Mesendoderm (in vitro differentiated cells): ENCODE results near the gene LPIN1.
A peak's percentile ranks its signal among the peaks of the same experiment; 100 is the strongest.
"Not testable (repeated sequence)": the region's sequence is repeated elsewhere in the genome, so short reads cannot be mapped to it uniquely, and the experiment has no call there.

Experiments
- DNase-seq: peaks from one replicate; pipeline ENCODE4 v3.0.0; 2013
- H2AK5ac ChIP-seq: 2 replicates; pipeline ENCODE4 v1.6.1; 2013; ENCODE audit warnings: low read length, inconsistent platforms
- H2BK120ac ChIP-seq: 2 replicates; pipeline ENCODE4 v1.6.1; 2013; ENCODE audit warnings: low read depth, mild to moderate bottlenecking, low read length, moderate library complexity, mixed read lengths
- H2BK15ac ChIP-seq: replicated peaks from 2 replicates; pipeline ENCODE4 v1.6.1; 2013; ENCODE audit warnings: low read depth, mild to moderate bottlenecking, moderate library complexity
- H2BK5ac ChIP-seq: 2 replicates; pipeline ENCODE4 v1.6.1; 2013; ENCODE audit warnings: low read length, inconsistent platforms
- H3K18ac ChIP-seq: 2 replicates; pipeline ENCODE4 v1.6.1; 2013; ENCODE audit warnings: mild to moderate bottlenecking, low read length, mixed read lengths
- H3K23ac ChIP-seq: one replicate; pipeline ENCODE4 v1.6.1; 2013; ENCODE audit warnings: low read length
- H3K27ac ChIP-seq: 2 replicates; pipeline ENCODE4 v1.5.1; 2013; ENCODE audit warnings: low read depth, mild to moderate bottlenecking, inconsistent platforms, low read length, moderate library complexity
- H3K27me3 ChIP-seq: 2 replicates; pipeline ENCODE4 v1.6.1; 2013; ENCODE audit warnings: low read length, control low read depth, mild to moderate bottlenecking, inconsistent platforms; ENCODE audit not compliant: insufficient read depth, poor library complexity
- H3K36me3 ChIP-seq: 2 replicates; pipeline ENCODE4 v1.6.1; 2013; ENCODE audit warnings: low read length, inconsistent platforms; ENCODE audit not compliant: control insufficient read depth, insufficient read depth
- H3K4ac ChIP-seq: one replicate; pipeline ENCODE4 v1.6.1; 2013; ENCODE audit warnings: low read depth, mild to moderate bottlenecking, low read length, moderate library complexity
- H3K4me1 ChIP-seq: 2 replicates; pipeline ENCODE4 v1.6.1; 2013; ENCODE audit warnings: low read depth, low read length, inconsistent platforms; ENCODE audit not compliant: control insufficient read depth
- H3K4me2 ChIP-seq: 2 replicates; pipeline ENCODE4 v1.6.1; 2013; ENCODE audit warnings: low read length
- H3K4me3 ChIP-seq: 2 replicates; pipeline ENCODE4 v1.5.1; 2013; ENCODE audit warnings: mild to moderate bottlenecking, low read length
- H3K56ac ChIP-seq: one replicate; pipeline ENCODE4 v1.6.1; 2013; ENCODE audit warnings: low read length
- H3K79me1 ChIP-seq: 2 replicates; pipeline ENCODE4 v1.6.1; 2013; ENCODE audit warnings: low read length, inconsistent platforms
- H3K79me2 ChIP-seq: 2 replicates; pipeline ENCODE4 v1.6.1; 2013; ENCODE audit warnings: mild to moderate bottlenecking, low read length; ENCODE audit not compliant: control insufficient read depth, insufficient read depth
- H3K9ac ChIP-seq: 2 replicates; pipeline ENCODE4 v1.6.1; 2013; ENCODE audit warnings: low read length, inconsistent platforms
- H4K5ac ChIP-seq: one replicate; pipeline ENCODE4 v1.6.1; 2013; ENCODE audit warnings: low read length
- H4K8ac ChIP-seq: one replicate; pipeline ENCODE4 v1.6.1; 2013; ENCODE audit warnings: low read depth, mild to moderate bottlenecking, control low read depth, low read length, moderate library complexity
- WGBS: extraction: QIAGEN DNeasy Blood & Tissue Kit; methylation state at CpG from one replicate; pipeline ENCODE4 v1.1.7; 2013; ENCODE audit warnings: low lambda C conversion rate, missing lambda C conversion rate; ENCODE audit not compliant: insufficient coverage; ENCODE audit errors: extremely low coverage; 5-methylcytosine and 5-hydroxymethylcytosine counted together

The LPIN1 gene

DNA sequence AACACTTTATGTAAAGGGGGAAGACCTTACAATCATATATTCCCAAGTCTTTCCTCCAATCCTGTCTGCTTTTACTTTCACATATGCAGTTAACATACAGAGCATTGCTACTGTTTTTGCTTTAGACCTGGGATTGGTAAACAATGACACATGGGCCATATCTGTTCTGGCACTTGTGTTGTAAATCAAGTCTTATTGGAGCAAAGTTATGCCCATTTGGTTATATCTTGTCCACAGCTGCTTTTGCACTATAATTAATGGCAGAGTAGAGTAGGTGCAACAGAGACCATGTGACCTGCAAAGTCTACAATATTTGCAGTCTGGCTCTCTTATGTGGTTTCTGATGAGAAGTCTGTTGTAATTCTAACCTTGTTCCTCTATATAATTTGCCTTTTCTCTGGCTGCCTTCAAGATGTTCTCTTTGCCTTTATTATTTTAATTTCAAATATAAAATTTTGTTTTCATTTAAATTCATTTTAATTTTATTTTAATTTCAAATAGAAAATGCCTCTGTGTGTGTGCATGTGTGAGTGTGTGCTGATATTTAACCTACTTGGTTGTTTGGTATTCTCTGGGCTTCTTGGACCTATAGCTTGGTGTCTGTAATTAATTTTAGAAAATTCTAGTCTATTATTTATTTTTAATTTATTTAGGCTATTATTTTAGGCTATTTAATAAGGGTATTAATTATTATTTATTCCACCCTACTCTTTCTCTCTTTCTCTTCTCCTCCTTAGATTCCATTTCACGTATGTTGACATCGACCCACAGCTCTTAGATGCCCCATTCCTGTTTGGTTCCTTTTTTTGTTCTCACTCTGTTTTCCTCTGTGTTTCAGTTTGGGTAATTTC lies 16.8 kb upstream of the LPIN1 start:
- Histone ChIP-seq H2BK120ac (no peak overlapping the region), H3K4ac (no peak overlapping the region), H2AK5ac (no peak overlapping the region), H3K23ac (no peak overlapping the region), H3K4me3 (no peak overlapping the region), H3K18ac (no peak overlapping the region), H3K36me3 (no peaks in the 10 kb centered on the region), H4K5ac (no peak overlapping the region), H2BK5ac (no peak overlapping the region), H3K27me3 (no peaks in the 10 kb centered on the region), H3K56ac (no peak overlapping the region), H2BK15ac (no peak overlapping the region), H3K27ac (no peak overlapping the region), H4K8ac (no peak overlapping the region), H3K4me1 (no peaks in the 10 kb centered on the region), H3K79me1 (no peaks in the 10 kb centered on the region), H3K79me2 (no peaks in the 10 kb centered on the region), H3K9ac (no peak overlapping the region), H3K4me2 (no peak overlapping the region)
- DNase-seq, result no peak
- WGBS, result no CpG with 5 or more reads among the region's 2 CpGs

GRCh38 chr2:11731214-11731984 lies 15.0 kb upstream of the LPIN1 start:
- H4K8ac ChIP-seq, H4K5ac ChIP-seq: not testable (repeated sequence)

DNA sequence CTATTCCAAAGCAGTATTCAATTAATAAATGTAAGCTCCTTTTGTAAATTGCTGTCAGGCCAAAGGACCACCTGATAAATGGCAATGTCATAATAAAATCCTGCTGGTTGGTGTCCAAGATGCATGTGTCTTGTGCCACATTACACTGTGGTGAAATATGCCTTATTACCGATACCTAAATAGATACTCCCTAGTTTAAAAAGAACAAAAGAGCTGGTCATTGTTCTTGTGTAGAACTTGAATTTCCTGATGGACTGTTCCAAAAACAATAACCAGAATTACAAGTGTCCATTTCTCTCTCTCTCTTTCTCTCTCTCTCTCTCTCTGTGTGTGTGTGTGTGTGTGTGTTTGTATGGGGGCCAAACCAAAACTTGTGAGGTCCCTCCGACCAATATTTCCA lies 13.8 kb upstream of the LPIN1 start:
- Histone ChIP-seq H3K36me3 (no peaks in the 10 kb centered on the region), H3K27me3 (no peaks in the 10 kb centered on the region), H3K4me1 (no peaks in the 10 kb centered on the region), H3K56ac (no peak overlapping the region), H3K79me1 (no peaks in the 10 kb centered on the region), H2AK5ac (no peak overlapping the region), H2BK15ac (no peak overlapping the region), H3K4ac (no peak overlapping the region), H2BK5ac (no peak overlapping the region), H3K18ac (no peak overlapping the region), H3K79me2 (no peaks in the 10 kb centered on the region), H3K27ac (no peak overlapping the region), H2BK120ac (no peak overlapping the region), H4K5ac (no peak overlapping the region), H3K4me2 (no peak overlapping the region), H4K8ac (no peak overlapping the region), H3K9ac (no peak overlapping the region), H3K4me3 (no peak overlapping the region), H3K23ac (no peak overlapping the region)
- no peak for DNase-seq
- no CpG with 5 or more reads among the region's 2 CpGs for WGBS

More at GRCh38 chr2:11731214-11731984, 15.0 kb upstream of the LPIN1 start:
- not testable (repeated sequence) for H3K27ac ChIP-seq, H3K4me2 ChIP-seq, H3K4me1 ChIP-seq, H3K9ac ChIP-seq, H2BK15ac ChIP-seq, H3K27me3 ChIP-seq, H3K79me1 ChIP-seq, H3K56ac ChIP-seq, H3K23ac ChIP-seq, H2BK5ac ChIP-seq, H3K4ac ChIP-seq, H3K79me2 ChIP-seq, H3K4me3 ChIP-seq, H2AK5ac ChIP-seq, H2BK120ac ChIP-seq, DNase-seq, H3K18ac ChIP-seq, H3K36me3 ChIP-seq
- no CpG with 5 or more reads among the region's 4 CpGs for WGBS

DNA sequence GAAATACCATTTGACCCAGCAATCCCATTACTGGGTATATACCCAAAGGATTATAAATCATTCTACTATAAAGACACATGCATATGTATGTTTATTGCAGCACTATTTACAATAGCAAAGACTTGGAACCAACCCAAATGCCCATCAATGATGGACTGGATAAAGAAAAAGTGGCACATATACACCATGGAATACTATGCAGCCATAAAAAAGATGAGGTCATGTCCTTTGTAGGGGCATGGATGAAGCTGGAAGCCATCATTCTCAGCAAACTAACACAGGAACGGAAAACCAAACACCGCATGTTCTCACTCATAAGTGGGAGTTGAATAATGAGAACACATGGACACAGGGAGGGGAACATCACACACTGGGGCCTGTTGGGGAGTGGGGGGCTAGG lies 8.6 kb upstream of the LPIN1 start:
- H3K4me2 ChIP-seq, H3K79me2 ChIP-seq, H3K4me1 ChIP-seq, H3K9ac ChIP-seq, H3K23ac ChIP-seq, H2BK5ac ChIP-seq, H3K4ac ChIP-seq, H2AK5ac ChIP-seq, DNase-seq, H2BK120ac ChIP-seq, H3K18ac ChIP-seq, H3K79me1 ChIP-seq, H4K8ac ChIP-seq, H3K27me3 ChIP-seq, H2BK15ac ChIP-seq, H3K27ac ChIP-seq, H3K4me3 ChIP-seq, H3K56ac ChIP-seq, H4K5ac ChIP-seq, H3K36me3 ChIP-seq: not testable (repeated sequence)
- no CpG with 5 or more reads among the region's 2 CpGs for WGBS

- Histone ChIP-seq H2BK120ac (no peak overlapping the region), H4K5ac (no peak overlapping the region), H3K23ac (no peak overlapping the region), H3K4me1 (peaks cover 2% of the 10 kb centered on the region), H3K4me3 (no peak overlapping the region), H3K27me3 (no peaks in the 10 kb centered on the region), H3K4me2 (no peak overlapping the region), H2BK15ac (no peak overlapping the region), H3K9ac (no peak overlapping the region), H4K8ac (no peak overlapping the region), H3K79me1 (no peaks in the 10 kb centered on the region), H3K36me3 (no peaks in the 10 kb centered on the region), H2AK5ac (no peak overlapping the region), H3K56ac (no peak overlapping the region), H3K4ac (no peak overlapping the region), H3K27ac (no peak overlapping the region), H3K79me2 (no peaks in the 10 kb centered on the region), H3K18ac (no peak overlapping the region), H2BK5ac (no peak overlapping the region)
- DNase-seq, result peak; percentile 78
- WGBS, result no CpG with 5 or more reads among the region's 8 CpGs
Observed at GRCh38 chr2:11738589-11739436, 7.6 kb upstream of the LPIN1 start.
